Measurements from ENCODE around the gene PTPRD.

Gene PTPRD

GRCh38 chr9:9202276-9202675 lies 1410.5 kb downstream of the PTPRD start:
- TF ChIP-seq, protein P1, sequence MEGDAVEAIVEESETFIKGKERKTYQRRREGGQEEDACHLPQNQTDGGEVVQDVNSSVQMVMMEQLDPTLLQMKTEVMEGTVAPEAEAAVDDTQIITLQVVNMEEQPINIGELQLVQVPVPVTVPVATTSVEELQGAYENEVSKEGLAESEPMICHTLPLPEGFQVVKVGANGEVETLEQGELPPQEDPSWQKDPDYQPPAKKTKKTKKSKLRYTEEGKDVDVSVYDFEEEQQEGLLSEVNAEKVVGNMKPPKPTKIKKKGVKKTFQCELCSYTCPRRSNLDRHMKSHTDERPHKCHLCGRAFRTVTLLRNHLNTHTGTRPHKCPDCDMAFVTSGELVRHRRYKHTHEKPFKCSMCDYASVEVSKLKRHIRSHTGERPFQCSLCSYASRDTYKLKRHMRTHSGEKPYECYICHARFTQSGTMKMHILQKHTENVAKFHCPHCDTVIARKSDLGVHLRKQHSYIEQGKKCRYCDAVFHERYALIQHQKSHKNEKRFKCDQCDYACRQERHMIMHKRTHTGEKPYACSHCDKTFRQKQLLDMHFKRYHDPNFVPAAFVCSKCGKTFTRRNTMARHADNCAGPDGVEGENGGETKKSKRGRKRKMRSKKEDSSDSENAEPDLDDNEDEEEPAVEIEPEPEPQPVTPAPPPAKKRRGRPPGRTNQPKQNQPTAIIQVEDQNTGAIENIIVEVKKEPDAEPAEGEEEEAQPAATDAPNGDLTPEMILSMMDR (IDR thresholded peaks at IDR 0.05; ENCODE audit: low read depth, low read length, missing control alignments) = no peak
- in situ Hi-C loops (cut with HindIII; ENCODE audit: low sequenced_read_pairs) = no loop called here
- no peak for DNase-seq (ENCODE audit: low read depth)
- H3K4me3 ChIP-seq (ENCODE audit: low read depth, low read length) = no peak overlapping the region

DNA sequence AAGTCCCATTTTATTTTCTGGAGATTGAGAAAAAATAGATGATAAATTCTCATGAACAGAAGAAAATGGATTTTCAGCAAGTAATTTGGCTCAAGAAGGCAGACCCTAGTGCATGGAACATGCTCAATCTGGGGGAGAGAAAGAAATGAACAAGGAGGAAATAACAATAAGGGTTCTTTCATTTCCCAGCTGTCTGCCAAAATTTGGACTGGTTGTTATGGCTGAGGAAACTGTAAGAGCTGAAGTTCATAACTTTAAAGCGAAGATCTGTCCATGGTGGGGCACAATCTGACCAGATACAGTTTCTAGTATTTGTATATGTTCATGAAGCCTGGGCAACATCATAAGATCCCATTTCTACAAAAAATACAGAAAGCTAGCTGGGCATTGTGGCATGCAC lies 1426.7 kb downstream of the PTPRD start:
- DNase-seq (ENCODE audit: low read depth) = no peak
- TF ChIP-seq, protein P1 (IDR thresholded peaks at IDR 0.05; ENCODE audit: low read depth, low read length, missing control alignments) = no peak
- in situ Hi-C loops (cut with HindIII; ENCODE audit: low sequenced_read_pairs) = no loop called here
- no peak overlapping the region for H3K4me3 ChIP-seq (ENCODE audit: low read depth, low read length)

DNA sequence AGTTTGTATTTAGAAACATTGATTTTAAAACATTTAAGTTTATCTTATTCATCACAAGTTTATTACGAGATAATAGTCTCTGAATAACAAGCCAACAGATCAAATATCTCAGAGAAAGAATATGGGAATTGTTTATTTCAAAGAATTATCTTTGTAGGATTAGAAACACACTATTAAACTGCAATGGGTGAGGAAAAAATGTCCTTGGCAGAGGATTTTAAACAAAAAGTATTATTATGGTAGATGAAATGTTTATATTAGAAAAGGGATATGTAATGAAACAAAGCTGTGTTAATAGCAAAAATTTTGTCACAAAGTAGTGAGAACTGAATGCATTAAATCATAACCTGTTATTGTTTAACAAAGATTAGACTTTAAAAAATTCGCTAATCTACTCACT lies 1430.4 kb downstream of the PTPRD start:
- TF ChIP-seq, protein P1 (IDR thresholded peaks at IDR 0.05; ENCODE audit: low read depth, low read length, missing control alignments) = no peak
- DNase-seq (ENCODE audit: low read depth) = no peak
- in situ Hi-C loops (cut with HindIII; ENCODE audit: low sequenced_read_pairs) = no loop called here
- H3K4me3 ChIP-seq (ENCODE audit: low read depth, low read length) = no peak overlapping the region

- H3K4me3 ChIP-seq (ENCODE audit: low read depth, low read length) = no peak overlapping the region
- in situ Hi-C loops (cut with HindIII; ENCODE audit: low sequenced_read_pairs) = no loop called here
- TF ChIP-seq, protein P1 (IDR thresholded peaks at IDR 0.05; ENCODE audit: low read depth, low read length, missing control alignments) = no peak
- DNase-seq (ENCODE audit: low read depth) = no peak
Measured at GRCh38 chr9:9177081-9177480, 1435.7 kb downstream of the PTPRD start.

DNA sequence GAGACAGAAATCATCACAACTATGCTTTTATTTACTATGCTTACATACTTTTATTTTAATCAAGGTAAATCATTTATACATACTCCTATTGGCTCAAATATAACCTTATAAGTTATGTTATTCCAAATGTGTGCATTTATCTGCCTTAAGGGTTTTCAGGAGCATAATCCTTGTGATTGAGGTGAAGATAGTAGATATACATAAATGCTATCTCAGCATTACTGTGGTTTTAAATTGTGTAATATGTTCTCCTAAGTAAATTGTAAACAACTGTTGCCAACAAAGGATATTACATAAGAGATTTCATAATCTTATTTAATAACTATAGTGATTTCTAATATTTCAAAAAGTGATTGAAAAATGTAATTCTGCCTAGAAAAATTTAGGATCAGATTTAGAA lies 1438.4 kb downstream of the PTPRD start:
- TF ChIP-seq, protein P1 (IDR thresholded peaks at IDR 0.05; ENCODE audit: low read depth, low read length, missing control alignments) = no peak
- in situ Hi-C loops (cut with HindIII; ENCODE audit: low sequenced_read_pairs) = no loop called here
- no peak overlapping the region for H3K4me3 ChIP-seq (ENCODE audit: low read depth, low read length)
- no peak for DNase-seq (ENCODE audit: low read depth)

- TF ChIP-seq, protein P1 (IDR thresholded peaks at IDR 0.05; ENCODE audit: low read depth, low read length, missing control alignments) = no peak
- no peak for DNase-seq (ENCODE audit: low read depth)
- in situ Hi-C loops (cut with HindIII; ENCODE audit: low sequenced_read_pairs) = no loop called here
- no peak overlapping the region for H3K4me3 ChIP-seq (ENCODE audit: low read depth, low read length)
Measured at GRCh38 chr9:9173264-9173663, 1439.5 kb downstream of the PTPRD start.
